HG03354 (cell line): ENCODE data around the gene CPB1.
A peak's percentile ranks its signal among the peaks of the same experiment; 100 is the strongest.

ENCODE experiments used
- ATAC-seq: cut with Tn5 transposase; IDR thresholded peaks from one replicate; pipeline ENCODE4 v1.9.1; 2021; ENCODE audit warnings: mild to moderate bottlenecking; ENCODE audit not compliant: unreplicated experiment, poor library complexity, severe bottlenecking

CPB1 gene

GRCh38 chr3:148878095-148878494 lies 50.5 kb downstream of the CPB1 start:
- ATAC-seq = no peak

DNA sequence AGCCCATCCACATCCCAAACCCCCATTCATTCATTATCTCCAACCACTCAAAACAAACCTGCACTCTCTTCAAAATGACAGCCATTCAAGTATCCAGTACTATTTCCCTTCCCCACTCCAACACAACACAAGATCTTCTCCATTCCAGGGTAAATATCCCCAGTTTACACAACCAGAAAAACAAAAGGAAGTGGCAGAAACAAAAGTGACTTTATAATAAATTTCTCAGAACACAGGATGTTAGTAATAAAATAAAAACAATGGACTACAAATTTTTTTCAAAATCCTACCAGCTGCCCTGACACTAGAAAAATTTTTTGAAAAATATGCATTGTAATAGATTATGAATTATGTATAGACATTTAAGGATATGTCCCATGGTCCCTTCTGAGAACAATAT lies 51.6 kb downstream of the CPB1 start:
- ATAC-seq = no peak

DNA sequence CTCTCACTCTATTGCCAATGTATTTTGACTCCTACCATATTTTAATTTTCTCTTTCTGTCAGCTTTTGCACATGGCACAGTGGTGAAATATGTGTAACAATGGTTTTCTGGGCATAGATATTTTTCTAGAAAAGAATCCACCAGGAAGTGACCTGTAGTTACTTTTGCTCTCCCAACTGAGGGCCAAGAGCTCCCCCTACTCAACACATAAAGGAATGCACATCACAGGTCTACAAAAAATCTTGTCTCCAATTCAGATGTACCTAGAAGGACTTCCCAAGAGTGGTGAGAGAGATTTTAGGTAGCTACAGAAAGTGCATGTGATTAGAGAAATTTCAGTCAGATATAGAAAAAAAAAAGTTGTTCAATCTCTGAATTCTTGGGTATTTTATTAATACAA lies 53.1 kb downstream of the CPB1 start:
- peak; percentile 64 for ATAC-seq

- ATAC-seq = no peak
These were observed 53.7 kb downstream of the CPB1 start for GRCh38 chr3:148881286-148881685.

- no peak for ATAC-seq
These were observed 54.7 kb downstream of the CPB1 start for GRCh38 chr3:148882288-148882687.

DNA sequence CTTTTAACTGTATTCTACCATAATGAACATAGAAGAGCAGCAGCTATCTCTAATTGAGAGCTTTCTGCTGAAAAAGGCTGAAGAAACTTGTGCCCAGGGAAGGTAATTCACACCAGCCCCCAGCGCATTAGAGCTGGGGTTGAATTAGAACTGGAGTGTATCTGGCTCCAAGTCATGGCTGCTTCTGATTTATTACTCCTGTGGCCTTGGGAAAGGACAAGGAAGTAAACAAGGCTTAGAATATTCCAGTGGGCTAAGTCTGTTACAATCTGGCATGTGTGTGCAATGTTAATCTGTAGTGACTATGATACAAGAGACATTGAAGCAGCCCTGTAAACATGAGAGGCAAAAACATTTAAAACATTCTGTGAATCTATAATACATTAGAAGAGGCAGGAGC lies 55.6 kb downstream of the CPB1 start:
- ATAC-seq = no peak

GRCh38 chr3:148884261-148884660 lies 56.6 kb downstream of the CPB1 start:
- no peak for ATAC-seq

GRCh38 chr3:148889828-148890227 lies 62.2 kb downstream of the CPB1 start:
- ATAC-seq = no peak

DNA sequence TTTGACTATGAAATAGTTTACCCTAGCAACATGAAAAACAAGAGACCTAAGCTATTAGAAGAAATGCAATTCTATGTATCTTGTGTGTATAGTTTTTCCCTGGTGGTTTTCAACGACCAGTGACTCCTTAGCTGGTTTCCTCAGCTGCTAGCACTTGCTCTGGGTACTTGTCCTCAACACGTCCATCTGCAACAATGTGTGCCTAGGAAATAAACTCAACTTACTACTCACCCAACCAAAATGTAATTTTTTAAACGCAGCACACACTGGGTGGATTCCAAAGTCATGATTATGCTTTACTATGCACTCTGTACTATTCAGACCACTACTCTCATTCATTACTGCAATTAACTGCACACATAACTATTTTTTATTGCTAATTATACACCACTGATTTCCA lies 68.5 kb downstream of the CPB1 start:
- no peak for ATAC-seq

- no peak for ATAC-seq
These were observed 74.6 kb downstream of the CPB1 start for GRCh38 chr3:148901987-148902791.

DNA sequence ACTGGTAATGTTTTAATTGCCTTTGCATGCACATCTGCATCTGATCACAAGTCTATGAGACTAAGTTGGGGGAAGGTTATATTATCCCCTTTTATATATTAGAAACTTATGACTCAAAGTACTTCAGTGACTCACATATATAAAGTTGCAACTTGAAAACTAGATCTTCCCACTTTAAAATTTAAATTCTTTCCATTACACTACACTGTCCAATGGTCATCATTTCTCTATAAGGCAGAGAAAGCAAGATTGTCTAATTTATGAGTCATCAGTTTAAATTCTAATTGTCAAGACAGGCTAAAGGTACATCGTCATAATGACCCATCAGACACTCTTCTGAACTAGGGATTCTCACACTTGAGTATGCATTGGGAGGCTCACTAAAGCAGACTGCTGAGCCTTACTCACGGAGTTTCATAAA lies 75.4 kb downstream of the CPB1 start:
- no peak for ATAC-seq

GRCh38 chr3:148903941-148904340 lies 76.3 kb downstream of the CPB1 start:
- ATAC-seq = no peak

DNA sequence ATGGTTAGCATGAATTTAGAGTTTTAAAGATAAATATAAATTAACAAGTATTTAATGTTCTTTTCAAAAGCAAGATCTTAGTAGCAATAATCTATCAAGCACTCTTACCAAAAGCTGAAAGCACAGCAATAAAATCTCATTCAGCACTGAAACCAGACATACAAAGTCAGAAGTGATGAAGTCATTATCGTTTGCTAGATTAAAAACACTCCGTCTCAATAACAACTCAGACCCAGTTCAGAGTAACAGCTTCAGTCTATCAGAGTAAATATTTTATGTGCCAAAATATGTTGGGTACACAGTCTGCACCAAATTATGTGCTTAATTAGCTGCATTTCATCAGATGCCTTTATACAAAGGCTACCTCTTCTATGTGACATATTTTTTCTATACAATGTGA lies 79.1 kb downstream of the CPB1 start:
- no peak for ATAC-seq
